Loucy (cell line): Measurements from ENCODE around the gene CFAP20DC.

Source experiments
- H2AFZ ChIP-seq: fragments of 200-600 bp; sonication (generic); 2 replicates; pipeline ENCODE4 v1.6.0; 2016; ENCODE audit warnings: antibody characterized with exemption, mild to moderate bottlenecking, low read length, moderate library complexity
- H3F3A ChIP-seq: fragments of 200-600 bp; 2 replicates; pipeline ENCODE4 v1.6.0; 2016; ENCODE audit warnings: antibody characterized with exemption, low read depth, mild to moderate bottlenecking
- H3K27me3 ChIP-seq: fragments of 200-600 bp; sonication (generic); 2 replicates; pipeline ENCODE4 v1.6.1; 2014; ENCODE audit warnings: low read length, mild to moderate bottlenecking; ENCODE audit not compliant: insufficient read depth, poor library complexity, severe bottlenecking
- H3K36me3 ChIP-seq: fragments of 200-600 bp; sonication (generic); 2 replicates; pipeline ENCODE4 v1.6.1; 2016; ENCODE audit warnings: low read length; ENCODE audit not compliant: insufficient read depth
- H3K4me1 ChIP-seq: fragments of 200-600 bp; sonication (generic); 2 replicates; pipeline ENCODE4 v1.5.1; 2014; ENCODE audit warnings: low read length, mild to moderate bottlenecking; ENCODE audit not compliant: insufficient read depth, poor library complexity, severe bottlenecking
- H3K4me2 ChIP-seq: fragments of 200-600 bp; sonication (generic); 2 replicates; pipeline ENCODE4 v1.6.0; 2014; ENCODE audit warnings: antibody characterized with exemption, low read length, low read depth, mild to moderate bottlenecking; ENCODE audit not compliant: poor library complexity, severe bottlenecking
- H3K4me3 ChIP-seq: fragments of 200-600 bp; sonication (generic); 2 replicates; pipeline ENCODE4 v1.5.1; 2014; ENCODE audit warnings: low read length, mild to moderate bottlenecking, mixed read lengths; ENCODE audit not compliant: poor library complexity, severe bottlenecking
- H3K79me2 ChIP-seq: fragments of 200-600 bp; sonication (generic); 2 replicates; pipeline ENCODE4 v1.6.1; 2014; ENCODE audit warnings: low read length; ENCODE audit not compliant: insufficient read depth
- H3K9ac ChIP-seq: fragments of 200-600 bp; sonication (generic); 2 replicates; pipeline ENCODE4 v1.6.0; 2014; ENCODE audit warnings: mild to moderate bottlenecking, low read depth, low read length, moderate library complexity; ENCODE audit not compliant: poor library complexity, severe bottlenecking
- H3K9me2 ChIP-seq: fragments of 200-600 bp; sonication (generic); replicated peaks from 2 replicates; pipeline ENCODE4 v1.6.1; 2016; ENCODE audit warnings: low read depth, low read length, mixed read lengths
- H3K9me3 ChIP-seq: fragments of 200-600 bp; sonication (generic); 2 replicates; pipeline ENCODE4 v1.6.1; 2014; ENCODE audit warnings: mild to moderate bottlenecking, antibody characterized with exemption, low read length, low read depth; ENCODE audit not compliant: insufficient read depth
- H4K20me1 ChIP-seq: fragments of 200-600 bp; sonication (generic); 2 replicates; pipeline ENCODE4 v1.6.0; 2014; ENCODE audit warnings: antibody characterized with exemption, low read length, mild to moderate bottlenecking; ENCODE audit not compliant: insufficient read depth, poor library complexity, severe bottlenecking
- CTCF ChIP-seq: fragments of 200-600 bp; sonication (generic); conservative IDR thresholded peaks from 2 replicates; pipeline ENCODE4 v1.5.1; 2014; ENCODE audit warnings: mild to moderate bottlenecking, antibody characterized with exemption, low read length
- EZH2phosphoT487 ChIP-seq: fragments of 200-600 bp; IDR thresholded peaks from 2 replicates; pipeline ENCODE4 v1.6.1; 2018; ENCODE audit warnings: antibody characterized with exemption, mild to moderate bottlenecking, moderate library complexity, borderline replicate concordance

Gene CFAP20DC

DNA sequence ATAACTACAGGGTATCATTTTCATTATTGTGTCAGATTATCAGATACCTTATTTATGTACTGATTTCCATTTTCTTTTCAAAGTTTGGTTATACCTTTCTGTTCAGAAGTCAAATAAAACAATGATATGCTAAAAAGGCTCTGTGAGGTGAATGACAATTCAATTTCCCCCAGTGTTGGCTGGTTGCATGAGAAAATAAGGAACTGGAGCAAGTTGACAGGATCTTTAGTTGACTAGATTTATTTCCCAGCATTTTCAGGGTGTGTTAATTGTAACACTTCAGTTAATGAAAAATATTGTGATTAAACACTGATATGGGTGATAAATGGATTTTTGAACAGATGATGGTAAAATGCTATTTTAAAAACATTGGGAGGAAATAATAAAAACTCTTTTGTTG, 260.4 kb downstream of the CFAP20DC start:
- no peak for TF ChIP-seq CTCF
- no peak for TF ChIP-seq EZH2phosphoT487

GRCh38 chr3:58784888-58785287, 264.9 kb downstream of the CFAP20DC start:
- H3K4me2 ChIP-seq, result no peak overlapping the region
- no peaks in the 10 kb centered on the region for H4K20me1 ChIP-seq
- H3K9me2 ChIP-seq, result no peaks in the 10 kb centered on the region
- peaks cover 8% of the 10 kb centered on the region for H3K4me1 ChIP-seq
- no peak overlapping the region for H2AFZ ChIP-seq
- H3K4me3 ChIP-seq, result no peak overlapping the region
- peaks cover 3% of the 10 kb centered on the region; the same call in 1 of the 2 replicates for H3F3A ChIP-seq
- TF ChIP-seq CTCF, result no peak
- TF ChIP-seq EZH2phosphoT487, result no peak
- H3K79me2 ChIP-seq, result peaks cover 32% of the 10 kb centered on the region; the same call in 1 of the 2 replicates
- H3K36me3 ChIP-seq, result no peaks in the 10 kb centered on the region; the same call in 1 of the 2 replicates
- H3K9me3 ChIP-seq, result peaks cover 20% of the 10 kb centered on the region
- H3K27me3 ChIP-seq, result no peaks in the 10 kb centered on the region
- H3K9ac ChIP-seq, result no peak overlapping the region

More for the DNA sequence above, 260.4 kb downstream of the CFAP20DC start:
- no peak overlapping the region for H3K4me3 ChIP-seq
- peaks cover 3% of the 10 kb centered on the region; the same call in 1 of the 2 replicates for H3F3A ChIP-seq
- no peak overlapping the region for H3K4me2 ChIP-seq
- H3K9me2 ChIP-seq, result no peaks in the 10 kb centered on the region
- H3K9me3 ChIP-seq, result no peaks in the 10 kb centered on the region
- H3K36me3 ChIP-seq, result no peaks in the 10 kb centered on the region; the same call in 1 of the 2 replicates
- no peaks in the 10 kb centered on the region for H3K27me3 ChIP-seq
- H4K20me1 ChIP-seq, result peaks cover 6% of the 10 kb centered on the region
- H3K4me1 ChIP-seq, result peaks cover 8% of the 10 kb centered on the region
- no peak overlapping the region for H3K9ac ChIP-seq
- peaks cover 5% of the 10 kb centered on the region for H3K79me2 ChIP-seq
- no peak overlapping the region for H2AFZ ChIP-seq

- H3K9ac ChIP-seq, result no peak overlapping the region
- TF ChIP-seq CTCF, result no peak
- TF ChIP-seq EZH2phosphoT487, result no peak
Observed at GRCh38 chr3:58784425-58784824, 265.4 kb downstream of the CFAP20DC start.

More at GRCh38 chr3:58784425-58784824, 265.4 kb downstream of the CFAP20DC start:
- Histone ChIP-seq H4K20me1 (no peaks in the 10 kb centered on the region), H2AFZ (no peak overlapping the region), H3K79me2 (peaks cover 36% of the 10 kb centered on the region; the same call in 1 of the 2 replicates), H3F3A (peaks cover 3% of the 10 kb centered on the region; the same call in 1 of the 2 replicates), H3K4me2 (no peak overlapping the region), H3K9me2 (no peaks in the 10 kb centered on the region), H3K9me3 (peaks cover 25% of the 10 kb centered on the region), H3K4me3 (no peak overlapping the region), H3K27me3 (no peaks in the 10 kb centered on the region), H3K4me1 (peaks cover 8% of the 10 kb centered on the region), H3K36me3 (no peaks in the 10 kb centered on the region; the same call in 1 of the 2 replicates)
